ENCODE measurements around the gene ANOS1.

- no peak for TF ChIP-seq MYC (IDR thresholded peaks at IDR 0.05; ENCODE audit: borderline replicate concordance, low read length)
- no peak for TF ChIP-seq CTCF (IDR thresholded peaks at IDR 0.05)
- no peak for TF ChIP-seq RAD21 (conservative IDR thresholded peaks at IDR 0.05 in 1 of 2, IDR thresholded peaks at IDR 0.05 in 1 of 2)
- no peak for TF ChIP-seq HDAC2 (IDR thresholded peaks at IDR 0.05)
- TF ChIP-seq SMC3 (IDR thresholded peaks at IDR 0.05), result no peak
- no peak for TF ChIP-seq RNF2 (IDR thresholded peaks at IDR 0.05; ENCODE audit: borderline replicate concordance, low read depth)
- TF ChIP-seq EHF (CRISPR knock-in tag; IDR thresholded peaks at IDR 0.05), result no peak
- TF ChIP-seq PHF8 (IDR thresholded peaks at IDR 0.05; ENCODE audit: borderline replicate concordance, low read depth), result no peak
- TF ChIP-seq TP53 (CRISPR knock-in tag; IDR thresholded peaks at IDR 0.05), result no peak
- no peak for TF ChIP-seq EP300 (IDR thresholded peaks at IDR 0.05)
These were observed 42.5 kb downstream of the ANOS1 start for GRCh38 chrX:8689473-8689872.
